Activated CD8-positive, alpha-beta T cell treated with anti-CD3 and anti-CD28 coated beads for 36 hours (primary cell): ENCODE data around the gene PEX3. TPM values are rescaled to one million over a fixed set of nuclear protein-coding genes. Genes with fewer than 3 reads are reported as not detected.

Source experiments
- ATAC-seq: fragments of 200-7000 bp; cut with Tn5 transposase; one replicate; pipeline ENCODE4 v1.10.0; 2021; ENCODE audit warnings: mild to moderate bottlenecking, moderate library complexity
- CTCF ChIA-PET: fragments of 350-600 bp; sonication (Branson Sonifier 250); formaldehyde crosslinking; loops from one replicate; lab custom pipeline; 2021; ENCODE audit warnings: antibody characterized with exemption; lab: Charles Lee
- POLR2A ChIA-PET: fragments of 350-600 bp; sonication (Branson Sonifier 250); formaldehyde crosslinking; loops from one replicate; lab custom pipeline; 2021; ENCODE audit warnings: antibody characterized with exemption; lab: Charles Lee
- DNase-seq: peaks from one replicate; pipeline ENCODE4 v3.0.0-alpha.2; 2020
- H3K27ac Mint-ChIP-seq: one replicate; pipeline ENCODE4 v1.8.0; 2021; ENCODE audit warnings: mild to moderate bottlenecking, mixed read lengths
- H3K27me3 Mint-ChIP-seq: one replicate; pipeline ENCODE4 v1.8.0; 2021; ENCODE audit warnings: mixed read lengths
- H3K36me3 Mint-ChIP-seq: one replicate; pipeline ENCODE4 v1.8.0; 2021; ENCODE audit warnings: low read depth, mixed read lengths
- H3K4me1 Mint-ChIP-seq: one replicate; pipeline ENCODE4 v1.8.0; 2021; ENCODE audit warnings: low read depth, mixed read lengths
- H3K4me3 Mint-ChIP-seq: one replicate; pipeline ENCODE4 v1.8.0; 2021; ENCODE audit warnings: mild to moderate bottlenecking, moderate library complexity, mixed read lengths
- H3K9me3 Mint-ChIP-seq: one replicate; pipeline ENCODE4 v1.8.0; 2021; ENCODE audit warnings: mixed read lengths
- intact Hi-C: fragments of 100-400 bp; cut with micrococcal nuclease; formaldehyde crosslinking; loops from one replicate; pipeline ENCODE4 v1.10.0; 2022
- total RNA-seq, 2 experiments: library from RNA; stranded (reverse); gene quantifications; one replicate each; pipeline ENCODE4 v1.2.3, GENCODE V29; 2021
- TF ChIP-seq, protein P1 (sequence below): fragments of 200-600 bp; IDR thresholded peaks from one replicate; pipeline ENCODE4 v1.8.0; 2022; ENCODE audit warnings: antibody characterized with exemption, mild to moderate bottlenecking

The PEX3 gene
- total RNA-seq, 2 experiments from 2014 or later = 24.9 to 33.6 TPM

- Mint-ChIP-seq H3K4me3 (no peak overlapping the region), H3K27me3 (peaks cover 1% of the 10 kb centered on the region), H3K9me3 (no peaks in the 10 kb centered on the region), H3K27ac (no peak overlapping the region), H3K36me3 (no peaks in the 10 kb centered on the region), H3K4me1 (peaks cover 9% of the 10 kb centered on the region)
- DNase-seq (no peak), ATAC-seq (no peak)
- ChIA-PET POLR2A (no interaction called here), CTCF (interaction anchor here (0.6 kb wide), 1 partner anchor 40 kb away, joined by 3 read pairs; no protein-coding TSS in a partner anchor)
- TF ChIP-seq, protein P1, sequence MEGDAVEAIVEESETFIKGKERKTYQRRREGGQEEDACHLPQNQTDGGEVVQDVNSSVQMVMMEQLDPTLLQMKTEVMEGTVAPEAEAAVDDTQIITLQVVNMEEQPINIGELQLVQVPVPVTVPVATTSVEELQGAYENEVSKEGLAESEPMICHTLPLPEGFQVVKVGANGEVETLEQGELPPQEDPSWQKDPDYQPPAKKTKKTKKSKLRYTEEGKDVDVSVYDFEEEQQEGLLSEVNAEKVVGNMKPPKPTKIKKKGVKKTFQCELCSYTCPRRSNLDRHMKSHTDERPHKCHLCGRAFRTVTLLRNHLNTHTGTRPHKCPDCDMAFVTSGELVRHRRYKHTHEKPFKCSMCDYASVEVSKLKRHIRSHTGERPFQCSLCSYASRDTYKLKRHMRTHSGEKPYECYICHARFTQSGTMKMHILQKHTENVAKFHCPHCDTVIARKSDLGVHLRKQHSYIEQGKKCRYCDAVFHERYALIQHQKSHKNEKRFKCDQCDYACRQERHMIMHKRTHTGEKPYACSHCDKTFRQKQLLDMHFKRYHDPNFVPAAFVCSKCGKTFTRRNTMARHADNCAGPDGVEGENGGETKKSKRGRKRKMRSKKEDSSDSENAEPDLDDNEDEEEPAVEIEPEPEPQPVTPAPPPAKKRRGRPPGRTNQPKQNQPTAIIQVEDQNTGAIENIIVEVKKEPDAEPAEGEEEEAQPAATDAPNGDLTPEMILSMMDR = no peak
- intact Hi-C loops = no loop called here
Measured at GRCh38 chr6:143405373-143406154, 45.0 kb upstream of the PEX3 start.

DNA sequence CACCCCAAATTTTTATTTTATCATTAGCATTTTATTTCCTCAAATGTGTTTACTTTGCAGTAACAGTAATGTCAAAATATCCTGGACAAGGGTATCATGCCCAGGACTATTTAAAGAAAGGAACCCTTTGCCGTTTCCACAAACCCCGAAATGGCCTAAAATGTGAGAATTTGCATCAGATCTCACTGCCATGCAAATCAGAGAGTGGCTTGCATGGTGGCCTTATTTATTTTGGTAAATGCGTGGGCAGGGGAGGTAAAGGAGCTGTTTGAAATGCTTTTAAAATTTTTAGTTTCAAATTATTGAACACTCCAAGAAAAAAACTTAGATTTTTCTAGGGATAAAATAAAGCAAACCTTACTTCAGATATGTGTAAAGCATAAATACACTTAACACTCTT lies 43.9 kb upstream of the PEX3 start:
- H3K9me3 Mint-ChIP-seq = no peaks in the 10 kb centered on the region
- TF ChIP-seq, protein P1 = no peak
- no peak for DNase-seq
- intact Hi-C loops = no loop called here
- H3K4me1 Mint-ChIP-seq = peaks cover under 1% of the 10 kb centered on the region
- H3K27me3 Mint-ChIP-seq = peaks cover 1% of the 10 kb centered on the region
- no peak overlapping the region for H3K27ac Mint-ChIP-seq
- ChIA-PET CTCF (no interaction called here), POLR2A (no interaction called here)
- ATAC-seq = no peak
- H3K36me3 Mint-ChIP-seq = no peaks in the 10 kb centered on the region
- no peak overlapping the region for H3K4me3 Mint-ChIP-seq

DNA sequence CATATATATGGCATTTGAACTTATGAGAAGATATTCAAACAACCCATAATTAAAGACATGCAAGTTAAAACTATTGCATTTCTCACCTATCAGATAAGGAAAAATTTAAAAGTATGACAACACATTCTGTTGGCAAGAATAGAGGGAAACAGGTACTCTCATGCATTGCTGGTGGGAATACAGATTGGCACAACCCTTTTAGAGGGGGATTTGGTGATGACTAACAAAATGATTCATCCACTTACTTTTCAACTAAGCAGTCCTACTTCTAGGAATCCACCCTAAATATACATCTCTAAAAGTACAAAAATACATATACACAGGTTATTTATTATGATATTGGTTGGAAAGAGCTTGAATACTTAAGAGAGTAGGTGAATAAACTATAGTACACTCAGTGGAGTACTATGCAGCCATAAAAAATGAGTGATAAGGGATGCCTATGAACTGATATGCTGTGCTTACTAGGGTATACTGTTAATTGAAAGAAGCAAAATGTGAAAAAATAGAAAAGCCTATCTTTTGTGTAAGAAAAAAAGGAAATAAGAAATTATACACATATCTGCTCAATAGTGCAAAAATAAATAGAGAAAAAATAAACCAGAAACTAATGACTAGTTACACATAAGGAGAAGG lies 42.3 kb upstream of the PEX3 start:
- H3K27ac Mint-ChIP-seq = no peak overlapping the region

GRCh38 chr6:143408787-143409162 lies 41.8 kb upstream of the PEX3 start:
- DNase-seq = no peak
- TF ChIP-seq, protein P1 = no peak
- Mint-ChIP-seq H3K27ac (no peak overlapping the region), H3K36me3 (no peaks in the 10 kb centered on the region), H3K4me3 (no peak overlapping the region), H3K9me3 (no peaks in the 10 kb centered on the region), H3K4me1 (peaks cover 2% of the 10 kb centered on the region), H3K27me3 (peaks cover 1% of the 10 kb centered on the region)
- POLR2A ChIA-PET = no interaction called here
- intact Hi-C loops = no loop called here
- ATAC-seq = no peak
- CTCF ChIA-PET = interaction anchor here (1.4 kb wide), 1 partner anchor 19 kb away, joined by 6 read pairs; no protein-coding TSS in a partner anchor

More for the DNA sequence above, 42.3 kb upstream of the PEX3 start:
- Mint-ChIP-seq H3K4me3 (no peak overlapping the region), H3K4me1 (peaks cover under 1% of the 10 kb centered on the region), H3K36me3 (no peaks in the 10 kb centered on the region), H3K9me3 (no peaks in the 10 kb centered on the region), H3K27me3 (peaks cover 1% of the 10 kb centered on the region)
- TF ChIP-seq, protein P1 = no peak
- ChIA-PET POLR2A (no interaction called here), CTCF (no interaction called here)
- ATAC-seq (no peak), DNase-seq (no peak)
- intact Hi-C loops = no loop called here

DNA sequence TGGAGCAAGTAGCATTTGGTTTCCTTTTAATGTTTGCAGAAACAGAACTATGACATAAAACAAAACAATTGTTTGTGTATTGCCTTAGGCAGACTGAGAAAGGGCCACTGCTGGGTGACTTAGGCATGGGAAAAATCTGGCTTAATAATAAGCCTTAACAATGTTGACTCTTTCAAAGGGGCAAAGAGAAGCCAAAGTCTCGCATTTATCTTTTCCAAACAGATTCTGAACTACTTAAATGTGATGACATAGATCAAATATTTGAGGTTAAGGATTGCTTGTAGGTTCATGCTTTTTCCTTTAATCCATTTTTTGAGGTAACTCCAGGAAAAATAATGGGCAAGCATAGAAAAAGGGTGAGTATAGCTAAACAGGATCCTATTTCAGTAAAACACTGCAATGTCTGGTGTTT lies 39.7 kb upstream of the PEX3 start:
- TF ChIP-seq, protein P1 = no peak
- Mint-ChIP-seq H3K27me3 (peaks cover 1% of the 10 kb centered on the region), H3K4me3 (no peak overlapping the region), H3K4me1 (peaks cover 2% of the 10 kb centered on the region), H3K27ac (no peak overlapping the region), H3K36me3 (no peaks in the 10 kb centered on the region), H3K9me3 (no peaks in the 10 kb centered on the region)
- DNase-seq = no peak
- intact Hi-C loops = no loop called here
- ChIA-PET POLR2A (no interaction called here), CTCF (interaction anchor here (1.0 kb wide), 1 partner anchor 16 kb away, joined by 3 read pairs; no protein-coding TSS in a partner anchor)
- ATAC-seq = no peak
